Chondrocyte (in vitro differentiated cells): ENCODE results near the gene CTNNBIP1. TPM values are rescaled to one million over a fixed set of nuclear protein-coding genes. Genes with fewer than 3 reads are reported as not detected.

Source experiments
- DNase-seq: peaks from one replicate; pipeline ENCODE4 v3.0.0; 2021; ENCODE audit warnings: mixed read lengths, low spot score
- H3K27ac Mint-ChIP-seq: one replicate; pipeline ENCODE4 v1.8.0; 2021; ENCODE audit warnings: mild to moderate bottlenecking, moderate library complexity, mixed read lengths; ENCODE audit not compliant: unreplicated experiment
- H3K27me3 Mint-ChIP-seq: 2 replicates; pipeline ENCODE4 v1.8.0; 2021; ENCODE audit warnings: low read depth, mixed read lengths
- H3K36me3 Mint-ChIP-seq: 2 replicates; pipeline ENCODE4 v1.8.0; 2021; ENCODE audit warnings: low read depth, mixed read lengths
- H3K4me1 Mint-ChIP-seq: 2 replicates; pipeline ENCODE4 v1.8.0; 2021; ENCODE audit warnings: low read depth, mild to moderate bottlenecking, mixed read lengths
- H3K4me3 Mint-ChIP-seq: one replicate; pipeline ENCODE4 v1.8.0; 2021; ENCODE audit warnings: mild to moderate bottlenecking, moderate library complexity, mixed read lengths; ENCODE audit not compliant: unreplicated experiment
- H3K9me3 Mint-ChIP-seq: 2 replicates; pipeline ENCODE4 v1.8.0; 2021; ENCODE audit warnings: low read depth, mixed read lengths
- CTCF ChIP-seq: fragments of 200-600 bp; sonication (generic); IDR thresholded peaks from 2 replicates; pipeline ENCODE4 v1.5.0; 2021; ENCODE audit warnings: antibody characterized with exemption, mild to moderate bottlenecking, moderate library complexity
- total RNA-seq: library from RNA; stranded (reverse); gene quantifications from 3 replicates; pipeline ENCODE4 v1.2.1, GENCODE V29; 2021

CTNNBIP1 gene
- total RNA-seq, 1 donor from 2014 or later: 26.2 TPM

- no peaks in the 10 kb centered on the region for H3K27me3 Mint-ChIP-seq
Observed at GRCh38 chr1:9860887-9861286, 49.2 kb downstream of the CTNNBIP1 start.

GRCh38 chr1:9859281-9860014 lies 50.6 kb downstream of the CTNNBIP1 start:
- H3K36me3 Mint-ChIP-seq: peaks cover 8% of the 10 kb centered on the region
- no peak for DNase-seq
- no peak for TF ChIP-seq CTCF
- peak overlapping the region; percentile 45 for H3K27ac Mint-ChIP-seq
- H3K4me1 Mint-ChIP-seq: peaks cover 2% of the 10 kb centered on the region
- no peaks in the 10 kb centered on the region for H3K27me3 Mint-ChIP-seq
- no peaks in the 10 kb centered on the region for H3K9me3 Mint-ChIP-seq
- H3K4me3 Mint-ChIP-seq: no peak overlapping the region

More at GRCh38 chr1:9860887-9861286, 49.2 kb downstream of the CTNNBIP1 start:
- peaks cover 8% of the 10 kb centered on the region for H3K36me3 Mint-ChIP-seq
- TF ChIP-seq CTCF: no peak
- H3K27ac Mint-ChIP-seq: no peak overlapping the region
- H3K4me3 Mint-ChIP-seq: no peak overlapping the region
- no peaks in the 10 kb centered on the region for H3K9me3 Mint-ChIP-seq
- H3K4me1 Mint-ChIP-seq: peaks cover 6% of the 10 kb centered on the region
- DNase-seq: no peak

GRCh38 chr1:9858293-9859035 lies 51.6 kb downstream of the CTNNBIP1 start:
- no peak overlapping the region for H3K27ac Mint-ChIP-seq

GRCh38 chr1:9855186-9855585 lies 54.9 kb downstream of the CTNNBIP1 start:
- H3K4me3 Mint-ChIP-seq: no peak overlapping the region
- TF ChIP-seq CTCF: no peak
- no peak for DNase-seq
- peaks cover 13% of the 10 kb centered on the region for H3K36me3 Mint-ChIP-seq
- peaks cover 4% of the 10 kb centered on the region for H3K9me3 Mint-ChIP-seq
- no peak overlapping the region for H3K27ac Mint-ChIP-seq
- peaks cover 11% of the 10 kb centered on the region for H3K4me1 Mint-ChIP-seq
- H3K27me3 Mint-ChIP-seq: no peaks in the 10 kb centered on the region

More at GRCh38 chr1:9858293-9859035, 51.6 kb downstream of the CTNNBIP1 start:
- Mint-ChIP-seq H3K36me3 (peaks cover 13% of the 10 kb centered on the region), H3K9me3 (peaks cover 4% of the 10 kb centered on the region), H3K27me3 (no peaks in the 10 kb centered on the region), H3K4me3 (no peak overlapping the region), H3K4me1 (peaks cover 2% of the 10 kb centered on the region)
- TF ChIP-seq CTCF: no peak
- DNase-seq: no peak

GRCh38 chr1:9853249-9853595 lies 56.8 kb downstream of the CTNNBIP1 start:
- DNase-seq: no peak
- Mint-ChIP-seq H3K27ac (no peak overlapping the region), H3K27me3 (no peaks in the 10 kb centered on the region), H3K9me3 (peaks cover 4% of the 10 kb centered on the region), H3K4me1 (peaks cover 9% of the 10 kb centered on the region), H3K36me3 (peaks cover 9% of the 10 kb centered on the region), H3K4me3 (no peak overlapping the region)
- no peak for TF ChIP-seq CTCF
